Measurements from ENCODE around the gene CECR2. TPM values are rescaled to one million over a fixed set of nuclear protein-coding genes. Genes with fewer than 3 reads are reported as not detected.

Gene CECR2
- total and polyA plus RNA-seq, 10 of the 15 experiments (the other 5 are each of a cell fraction or from before 2014, with no cell fraction given) = 0.01 to 0.08 (median 0.01) TPM; not detected in 7

- TF ChIP-seq, protein P1, sequence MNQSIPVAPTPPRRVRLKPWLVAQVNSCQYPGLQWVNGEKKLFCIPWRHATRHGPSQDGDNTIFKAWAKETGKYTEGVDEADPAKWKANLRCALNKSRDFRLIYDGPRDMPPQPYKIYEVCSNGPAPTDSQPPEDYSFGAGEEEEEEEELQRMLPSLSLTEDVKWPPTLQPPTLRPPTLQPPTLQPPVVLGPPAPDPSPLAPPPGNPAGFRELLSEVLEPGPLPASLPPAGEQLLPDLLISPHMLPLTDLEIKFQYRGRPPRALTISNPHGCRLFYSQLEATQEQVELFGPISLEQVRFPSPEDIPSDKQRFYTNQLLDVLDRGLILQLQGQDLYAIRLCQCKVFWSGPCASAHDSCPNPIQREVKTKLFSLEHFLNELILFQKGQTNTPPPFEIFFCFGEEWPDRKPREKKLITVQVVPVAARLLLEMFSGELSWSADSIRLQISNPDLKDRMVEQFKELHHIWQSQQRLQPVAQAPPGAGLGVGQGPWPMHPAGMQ (IDR thresholded peaks at IDR 0.05; ENCODE audit: borderline replicate concordance) = no peak
- no peak for TF ChIP-seq SRF (IDR thresholded peaks at IDR 0.05; ENCODE audit: low read depth in 2 of 2, low read length in 2 of 2)
- no peak for TF ChIP-seq NFXL1 (IDR thresholded peaks at IDR 0.05; ENCODE audit: borderline replicate concordance)
- no peak for TF ChIP-seq SREBF1 (IDR thresholded peaks at IDR 0.05; ENCODE audit: low read length)
- TF ChIP-seq, protein P2, sequence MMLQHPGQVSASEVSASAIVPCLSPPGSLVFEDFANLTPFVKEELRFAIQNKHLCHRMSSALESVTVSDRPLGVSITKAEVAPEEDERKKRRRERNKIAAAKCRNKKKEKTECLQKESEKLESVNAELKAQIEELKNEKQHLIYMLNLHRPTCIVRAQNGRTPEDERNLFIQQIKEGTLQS (IDR thresholded peaks at IDR 0.05; ENCODE audit: borderline replicate concordance, extremely low read depth, low read depth, low read length) = no peak
- TF ChIP-seq CREM (IDR thresholded peaks at IDR 0.05; ENCODE audit: low read depth) = no peak
Observed at GRCh38 chr22:17513612-17514011, 144.4 kb downstream of the CECR2 start (continued).

DNA sequence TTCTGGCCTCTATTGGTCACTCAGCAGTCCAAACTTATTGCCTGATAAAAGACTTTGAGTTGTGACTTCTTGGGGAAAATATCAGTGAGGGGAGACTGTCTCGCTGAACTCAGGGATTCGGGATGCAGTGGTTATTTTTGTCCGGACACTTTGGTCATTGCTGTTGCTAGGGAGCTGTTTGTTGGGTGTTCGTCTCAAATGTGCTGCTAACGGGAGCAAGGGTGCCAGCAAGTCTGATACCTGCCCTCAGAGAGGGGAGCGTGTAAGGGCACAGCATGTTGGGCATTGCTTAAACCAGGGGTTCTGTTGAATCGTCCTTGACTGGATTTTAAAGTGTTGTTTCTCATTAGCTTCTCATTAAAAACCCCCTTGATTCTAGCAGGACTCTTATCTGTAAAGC is 144.8 kb downstream of the CECR2 start:
- H3K79me2 ChIP-seq (ENCODE audit: control insufficient read depth, insufficient read depth, low read length) = no peaks in the 10 kb centered on the region
- RAD21 ChIA-PET (ENCODE audit: unreplicated experiment) = no interaction called here
- no peak overlapping the region for H3K4me2 ChIP-seq (ENCODE audit: control insufficient read depth, insufficient read depth)
- no peak for ATAC-seq
- H3K27ac ChIP-seq (ENCODE audit: control insufficient read depth, insufficient read depth) = no peak overlapping the region
- H3K4me1 ChIP-seq (ENCODE audit: control insufficient read depth, insufficient read depth, low read length) = no peaks in the 10 kb centered on the region
- no peaks in the 10 kb centered on the region for H4K20me1 ChIP-seq (ENCODE audit: control insufficient read depth, insufficient read depth)
- intact Hi-C loops (cut with micrococcal nuclease; ENCODE audit: unreplicated experiment) = no loop called here
- in situ Hi-C loops (cut with MboI) = no loop called here
- no peak overlapping the region for H2AFZ ChIP-seq (ENCODE audit: control insufficient read depth, low read depth, low read length)
- CTCF ChIA-PET = interaction anchor here (2.7 kb wide), 1 partner anchor 12 kb away, joined by 10 read pairs; no protein-coding TSS in a partner anchor
- BruUV-seq (replicated peaks) = no TSS peak
- H3K4me3 ChIP-seq = no peak overlapping the region
- no peak overlapping the region for H3K9ac ChIP-seq (ENCODE audit: control insufficient read depth, insufficient read depth, low read length)
- no peaks in the 10 kb centered on the region; a peak in 1 of 4 replicates for H3K27me3 ChIP-seq (replicated peaks in 1 of 2; ENCODE audit: control insufficient read depth in 2 of 2, insufficient read depth in 2 of 2, low read length in 1 of 2)
- POLR2A ChIA-PET = no interaction called here
- SMC1A ChIA-PET (ENCODE audit: uncharacterized antibody, unreplicated experiment) = no interaction called here
- no peak for DNase-seq (ENCODE audit: low read depth, low spot score)
- H3K36me3 ChIP-seq (ENCODE audit: control insufficient read depth in 2 of 2, insufficient read depth in 2 of 2, low read length in 1 of 2) = no peaks in the 10 kb centered on the region
- no peaks in the 10 kb centered on the region for H3K9me3 ChIP-seq (replicated peaks; ENCODE audit: control insufficient read depth, insufficient read depth, low read length)
- FAIRE-seq = no peak
- 45% methylated on average over 7 of the region's 7 CpGs for WGBS (ENCODE audit: insufficient coverage, insufficient replicate concordance, low lambda C conversion rate, missing lambda C conversion rate)
- TF ChIP-seq NFYB (IDR thresholded peaks at IDR 0.05; ENCODE audit: insufficient read depth, low read depth, low read length) (no peak), CBFB (IDR thresholded peaks at IDR 0.05; ENCODE audit: low read depth) (no peak), TBL1XR1 (IDR thresholded peaks at IDR 0.05; ENCODE audit: low read depth, low read length) (no peak), KAT2A (conservative IDR thresholded peaks at IDR 0.05; ENCODE audit: control insufficient read depth, low read depth, low read length) (no peak), EZH2 (IDR thresholded peaks at IDR 0.05; ENCODE audit: borderline replicate concordance, control insufficient read depth, low read depth, low read length) (no peak), EP300 (IDR thresholded peaks at IDR 0.05; ENCODE audit: borderline replicate concordance in 1 of 2, control insufficient read depth in 1 of 2, low read depth in 2 of 2, low read length in 2 of 2) (no peak), FOXK2 (IDR thresholded peaks at IDR 0.05) (no peak), IKZF1 (conservative IDR thresholded peaks at IDR 0.05) (no peak), RELB (IDR thresholded peaks at IDR 0.05; ENCODE audit: low read depth) (no peak), NR2C2 (IDR thresholded peaks at IDR 0.05; ENCODE audit: borderline replicate concordance, control insufficient read depth, insufficient read length, low read depth) (no peak), MXI1 (IDR thresholded peaks at IDR 0.05; ENCODE audit: low read depth, low read length) (no peak), RB1 (IDR thresholded peaks at IDR 0.05; ENCODE audit: borderline replicate concordance) (no peak), TAF1 (IDR thresholded peaks at IDR 0.05; ENCODE audit: borderline replicate concordance, low read depth, low read length) (no peak)
- TF ChIP-seq, protein P1 (IDR thresholded peaks at IDR 0.05; ENCODE audit: borderline replicate concordance) = no peak
